NCI-H146 (cell line): ENCODE measurements around the gene SUMO2.
"Not testable (repeated sequence)": the region's sequence is repeated elsewhere in the genome, so short reads cannot be mapped to it uniquely, and the experiment has no call there.

Experiments
- DNase-seq: peaks from one replicate; lab custom pipeline; 2025; lab: John Stamatoyannopoulos, UW

SUMO2 gene

DNA sequence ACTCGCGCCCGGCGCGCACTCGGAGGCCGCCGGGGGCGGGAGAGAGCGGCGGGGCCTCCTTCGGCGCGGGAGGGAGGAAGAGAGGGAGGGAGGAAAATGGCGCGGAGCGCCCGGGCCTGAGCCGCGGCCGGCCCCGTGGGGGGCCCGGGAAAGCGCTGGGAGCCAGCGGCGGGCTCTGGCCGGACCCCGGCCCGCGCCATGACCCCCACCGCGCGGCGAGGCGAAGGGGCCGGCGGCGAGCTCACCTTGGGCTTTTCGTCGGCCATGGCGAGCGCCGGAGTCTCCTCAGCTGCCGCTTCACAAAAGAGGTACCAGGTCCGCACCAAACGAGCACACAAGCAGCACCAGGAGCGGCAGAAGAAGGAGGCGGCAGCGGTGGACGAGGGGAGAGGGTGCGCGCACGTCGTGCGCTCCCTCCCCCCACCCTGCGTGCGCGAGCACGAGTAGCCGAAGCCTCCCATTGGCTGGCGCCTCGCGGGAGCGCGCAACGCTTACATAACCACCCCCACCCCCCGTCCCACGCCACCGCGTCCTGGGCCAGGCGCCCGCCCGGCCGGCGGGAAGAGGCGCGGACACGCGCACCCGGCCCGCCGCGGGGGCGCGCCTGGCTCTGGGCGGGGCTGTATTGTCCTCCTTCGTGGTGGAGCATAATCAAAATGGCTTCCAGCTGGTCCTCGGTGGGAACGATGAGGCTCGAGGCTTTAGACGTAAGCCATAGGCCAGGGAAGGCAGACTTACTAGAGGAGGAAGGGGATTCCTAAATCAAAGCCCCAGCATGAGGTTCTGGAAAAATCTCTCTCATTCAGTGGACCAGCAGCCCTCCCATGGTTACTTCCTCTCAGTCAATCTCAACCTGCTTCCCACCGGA, at the start of gene SUMO2:
TSS of gene SUMO2 (minus strand) at position 391 of the 868 bp plus-strand sequence. CDS start at position 266, 125 bp downstream.
- peak; percentile 94 for DNase-seq

DNA sequence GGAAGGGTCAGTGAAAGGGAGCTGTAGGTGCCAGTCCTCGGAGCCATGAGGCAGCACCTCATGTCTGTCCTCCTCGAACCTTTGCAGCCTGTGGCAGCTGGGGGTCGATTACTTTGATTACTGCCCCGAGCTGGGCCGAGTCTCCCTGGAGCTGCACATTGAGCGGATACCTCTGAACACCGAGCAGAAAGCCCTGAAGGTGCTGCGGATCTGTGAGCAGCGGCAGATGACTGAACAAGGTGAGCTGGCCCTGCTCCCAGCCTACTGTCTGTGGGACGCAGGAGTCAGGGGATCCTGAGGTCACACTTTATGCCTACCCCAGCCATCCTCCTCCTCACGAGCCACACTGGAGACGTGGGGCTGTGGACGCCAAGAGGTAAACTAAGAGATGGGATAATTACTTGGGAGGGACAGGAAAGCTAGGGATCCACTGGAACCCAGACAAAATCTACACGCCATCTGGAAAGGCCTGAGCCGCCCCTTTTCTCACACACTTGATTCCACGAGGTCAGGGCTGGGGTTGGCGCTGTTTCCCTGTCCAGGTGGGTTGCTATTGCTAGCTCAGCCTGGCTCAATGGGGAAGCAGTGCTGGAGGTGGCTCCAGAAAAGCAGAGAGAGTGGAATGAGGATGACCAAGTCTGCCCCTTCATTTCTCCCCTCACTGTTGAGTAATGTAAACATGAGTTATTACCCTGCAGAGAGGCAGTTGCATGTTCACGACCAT, 49.1 kb upstream of the SUMO2 start:
- no peak for DNase-seq

DNA sequence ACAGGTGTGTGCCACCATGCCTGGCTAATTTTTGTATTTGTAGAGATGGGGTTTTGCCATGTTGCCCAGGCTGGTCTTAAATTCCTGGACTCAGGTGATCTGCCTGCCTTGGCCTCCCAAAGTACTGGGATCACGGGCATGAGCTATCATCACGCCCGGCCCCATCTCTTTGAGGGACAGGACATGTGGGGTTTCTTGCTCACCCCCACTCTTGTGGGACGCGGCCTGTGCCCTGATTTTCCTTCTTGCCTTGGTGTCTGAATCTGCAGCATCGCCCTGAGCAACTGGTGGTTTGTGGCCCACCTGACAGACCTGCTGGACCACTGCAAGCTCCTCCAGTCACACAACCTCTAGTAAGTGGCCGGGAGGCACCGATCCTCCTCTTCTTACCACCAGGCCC, 48.3 kb upstream of the SUMO2 start:
- no peak for DNase-seq

DNA sequence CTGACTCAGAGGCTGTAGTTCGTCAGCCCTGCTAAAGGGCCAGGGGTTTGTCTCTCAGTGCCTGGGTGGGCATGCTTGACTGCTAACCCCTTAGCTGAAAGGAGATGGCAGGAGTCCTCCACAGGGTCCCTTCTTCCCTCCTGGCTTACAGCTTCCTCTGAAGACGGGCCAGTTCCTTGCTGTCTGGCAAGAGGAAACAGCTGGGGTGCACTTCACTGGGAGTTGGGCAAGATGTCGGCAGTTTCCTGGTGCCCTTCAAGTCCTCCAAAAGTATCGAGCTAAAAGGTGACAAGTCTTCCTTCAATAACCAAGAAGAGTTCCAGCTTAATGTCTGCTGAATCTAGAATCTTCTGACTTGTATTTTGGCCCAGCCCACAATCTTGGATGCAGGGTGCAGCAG, 46.1 kb upstream of the SUMO2 start:
- no peak for DNase-seq

DNA sequence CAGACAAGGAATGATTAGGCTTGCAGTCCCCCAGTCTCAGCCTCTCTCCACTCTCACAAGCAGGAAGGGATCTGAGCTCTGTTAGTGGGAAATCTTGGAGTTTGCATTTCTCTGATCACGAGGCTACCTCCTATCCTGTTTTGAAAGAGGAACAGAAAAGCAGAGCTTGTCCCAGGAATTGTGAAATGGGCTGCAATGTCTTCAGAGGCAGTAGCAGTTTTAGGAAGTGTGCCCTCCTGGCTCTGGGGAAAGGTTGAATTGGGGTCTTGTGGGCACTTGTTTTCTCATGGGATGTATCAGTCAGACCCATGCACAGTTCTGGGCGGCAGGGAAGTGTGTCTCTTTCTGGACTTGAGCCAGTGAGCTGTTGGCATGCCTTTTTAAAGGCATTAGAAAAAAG, 45.5 kb upstream of the SUMO2 start:
- no peak for DNase-seq

DNA sequence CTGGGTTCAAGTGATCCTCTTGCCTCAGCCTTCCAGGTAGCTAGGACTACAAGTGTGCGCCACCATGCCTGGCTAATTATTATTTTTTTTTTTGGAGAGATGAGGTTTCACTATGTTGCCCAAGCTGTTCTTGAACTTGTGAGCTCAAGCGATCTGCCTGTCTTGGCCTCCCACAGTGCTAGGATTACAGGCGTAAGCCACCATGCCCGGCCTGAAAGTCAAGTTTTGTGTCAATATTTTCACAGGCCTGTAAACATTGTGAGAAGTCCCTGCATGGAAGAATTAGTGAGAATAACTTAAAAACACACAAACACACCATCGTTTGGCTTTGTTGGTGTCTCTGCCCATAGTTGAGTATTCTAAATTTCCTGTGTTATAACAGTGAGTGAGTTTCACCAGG, 45.0 kb upstream of the SUMO2 start:
- no peak for DNase-seq

DNA sequence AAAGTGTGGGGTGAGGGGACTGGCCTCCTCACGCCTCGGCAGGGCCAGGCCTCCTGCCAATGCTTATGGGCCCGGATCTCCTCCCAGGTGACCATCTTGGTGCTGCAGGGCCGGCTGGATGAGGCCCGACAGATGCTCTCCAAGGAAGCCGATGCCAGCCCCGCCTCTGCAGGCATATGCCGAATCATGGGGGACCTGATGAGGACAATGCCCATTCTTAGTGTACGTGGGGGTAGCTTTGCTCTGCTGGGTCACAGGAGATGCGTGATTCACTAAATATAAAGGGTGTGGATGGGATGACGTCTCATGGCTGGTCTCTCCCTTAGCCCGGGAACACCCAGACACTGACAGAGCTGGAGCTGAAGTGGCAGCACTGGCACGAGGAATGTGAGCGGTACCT, 42.3 kb upstream of the SUMO2 start:
- no peak for DNase-seq

DNA sequence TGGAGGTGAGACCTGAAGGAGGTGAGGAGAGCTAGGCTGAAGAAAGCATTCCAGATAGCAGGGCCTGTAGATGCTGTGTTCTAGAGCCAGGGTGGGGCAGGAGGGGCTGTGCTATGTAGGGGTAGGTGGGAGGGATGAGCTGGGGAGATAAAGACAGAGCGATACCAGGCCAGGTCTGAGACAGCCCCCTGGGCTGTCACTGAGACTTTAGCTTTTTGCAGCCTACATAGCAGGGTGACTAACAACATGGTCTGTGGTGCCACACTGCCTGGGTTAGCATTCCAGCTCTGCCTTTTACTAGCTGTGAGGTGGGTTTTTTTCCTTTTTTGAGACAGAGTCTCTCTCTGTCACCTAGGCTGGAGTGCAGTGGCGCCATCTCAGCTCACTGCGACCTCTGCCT, 37.1 kb upstream of the SUMO2 start:
- DNase-seq, result no peak

DNA sequence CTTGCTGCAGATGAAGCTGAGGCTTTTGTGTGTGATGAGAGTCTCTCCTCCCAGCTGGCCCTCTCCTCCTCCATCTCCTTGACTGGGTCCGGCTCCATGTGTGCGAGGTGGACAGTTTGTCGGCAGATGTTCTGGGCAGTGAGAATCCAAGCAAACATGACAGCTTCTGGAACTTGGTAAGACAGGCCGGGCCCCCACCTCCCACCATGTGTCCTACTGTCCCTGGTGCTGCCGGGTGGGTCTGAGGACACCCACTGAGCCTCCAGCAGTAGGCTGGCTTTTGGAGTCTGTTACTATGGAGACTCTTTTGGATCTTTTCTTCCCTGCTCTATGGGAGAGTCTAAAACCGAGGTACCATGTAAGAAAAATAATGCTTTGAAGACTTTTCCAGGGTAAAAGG, 35.4 kb upstream of the SUMO2 start:
- no peak for DNase-seq

DNA sequence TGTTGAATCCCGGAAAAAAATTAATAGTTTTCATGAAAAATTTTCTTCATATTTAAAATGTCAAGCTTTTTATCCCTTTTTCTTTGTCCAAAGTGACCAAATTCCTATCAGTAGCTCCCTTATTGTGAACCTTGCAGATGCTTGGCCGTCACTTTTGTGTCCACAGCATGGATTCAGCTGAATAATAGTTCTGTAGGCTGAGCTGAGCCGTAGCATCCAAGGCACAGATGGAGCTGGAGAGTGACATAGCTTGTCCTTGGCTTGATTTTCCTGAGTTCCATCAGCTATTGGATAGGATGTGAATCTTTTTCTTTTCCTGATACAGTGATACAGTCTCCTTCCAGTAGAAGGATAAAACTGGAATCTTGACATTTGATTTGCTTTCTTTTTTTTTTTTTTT, 26.3 kb upstream of the SUMO2 start:
- DNase-seq, result no peak

DNA sequence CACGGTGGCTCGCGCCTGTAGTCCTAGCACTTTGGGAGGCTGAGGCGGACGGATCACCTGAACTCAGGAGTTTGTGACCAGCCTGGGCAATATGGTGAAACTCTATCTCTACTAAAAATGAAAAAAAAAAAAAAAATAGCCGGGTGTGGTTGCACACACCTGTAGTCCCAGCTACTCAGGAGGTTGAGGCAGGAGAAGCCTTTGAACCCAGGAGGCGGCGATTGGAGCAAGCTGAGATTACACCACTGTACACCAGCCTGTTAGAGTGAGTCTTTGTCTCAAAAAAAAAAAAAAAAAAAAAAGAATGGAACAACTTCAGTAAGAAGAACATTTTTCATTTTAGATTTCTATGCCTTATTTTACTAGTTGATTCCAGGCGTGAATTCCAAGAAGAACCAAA, 25.4 kb upstream of the SUMO2 start:
- no peak for DNase-seq

DNA sequence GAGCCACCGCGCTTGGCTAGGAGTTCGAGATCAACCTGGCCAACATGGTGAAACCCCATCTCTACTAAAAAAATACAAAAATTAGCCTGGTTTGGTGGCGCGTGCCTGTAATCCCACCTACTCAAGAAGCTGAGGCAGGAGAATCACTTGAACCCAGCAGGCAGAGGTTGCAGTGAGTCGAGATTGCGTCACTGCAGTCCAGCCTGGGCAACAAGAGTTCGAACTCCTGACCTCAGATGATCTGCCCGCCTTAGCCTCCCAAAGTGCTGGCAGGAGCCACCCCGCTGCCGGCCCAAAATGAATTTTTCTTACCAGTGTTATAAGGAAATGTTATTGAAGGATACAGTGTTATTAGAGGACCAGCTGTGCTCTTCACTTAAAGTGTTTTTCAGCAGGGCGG, 25.0 kb upstream of the SUMO2 start:
- DNase-seq, result no peak

DNA sequence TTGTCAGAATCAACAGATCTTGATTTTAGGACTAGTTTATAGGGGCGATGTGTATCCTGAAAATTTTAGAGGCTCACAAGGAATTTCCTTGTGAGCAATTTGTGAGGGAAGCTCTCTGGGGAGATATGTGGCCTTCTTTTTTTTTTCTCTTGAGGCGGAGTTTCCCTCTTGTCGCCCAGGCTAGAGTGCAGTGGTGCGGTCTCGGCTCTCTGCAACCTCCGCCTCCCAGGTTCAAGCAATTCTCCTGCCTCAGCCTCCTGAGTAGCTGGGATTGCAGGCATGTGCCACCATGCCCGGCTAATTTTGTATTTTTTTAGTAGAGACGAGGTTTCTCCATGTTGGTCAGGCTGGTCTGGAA, 24.3 kb upstream of the SUMO2 start:
- DNase-seq, result not testable (repeated sequence)

DNA sequence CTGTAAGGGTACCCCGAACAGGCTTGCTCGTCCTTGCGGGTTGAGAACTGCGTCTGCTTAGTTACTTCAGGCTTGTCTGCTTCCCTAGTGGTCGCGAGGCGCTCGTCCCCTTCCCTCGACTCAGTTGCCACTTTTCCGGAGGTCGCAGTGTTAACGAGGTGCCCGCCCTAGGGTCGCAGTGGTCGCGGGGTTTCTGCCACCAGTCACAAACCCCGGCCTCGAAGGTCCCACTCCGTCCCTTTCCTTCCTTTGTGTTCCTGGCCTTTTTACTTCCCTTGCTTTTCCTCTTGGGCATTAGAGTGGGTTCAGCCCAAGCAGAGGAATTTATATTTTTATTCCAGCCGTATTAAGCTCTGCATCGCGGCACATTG, 23.0 kb upstream of the SUMO2 start:
- DNase-seq, result no peak

DNA sequence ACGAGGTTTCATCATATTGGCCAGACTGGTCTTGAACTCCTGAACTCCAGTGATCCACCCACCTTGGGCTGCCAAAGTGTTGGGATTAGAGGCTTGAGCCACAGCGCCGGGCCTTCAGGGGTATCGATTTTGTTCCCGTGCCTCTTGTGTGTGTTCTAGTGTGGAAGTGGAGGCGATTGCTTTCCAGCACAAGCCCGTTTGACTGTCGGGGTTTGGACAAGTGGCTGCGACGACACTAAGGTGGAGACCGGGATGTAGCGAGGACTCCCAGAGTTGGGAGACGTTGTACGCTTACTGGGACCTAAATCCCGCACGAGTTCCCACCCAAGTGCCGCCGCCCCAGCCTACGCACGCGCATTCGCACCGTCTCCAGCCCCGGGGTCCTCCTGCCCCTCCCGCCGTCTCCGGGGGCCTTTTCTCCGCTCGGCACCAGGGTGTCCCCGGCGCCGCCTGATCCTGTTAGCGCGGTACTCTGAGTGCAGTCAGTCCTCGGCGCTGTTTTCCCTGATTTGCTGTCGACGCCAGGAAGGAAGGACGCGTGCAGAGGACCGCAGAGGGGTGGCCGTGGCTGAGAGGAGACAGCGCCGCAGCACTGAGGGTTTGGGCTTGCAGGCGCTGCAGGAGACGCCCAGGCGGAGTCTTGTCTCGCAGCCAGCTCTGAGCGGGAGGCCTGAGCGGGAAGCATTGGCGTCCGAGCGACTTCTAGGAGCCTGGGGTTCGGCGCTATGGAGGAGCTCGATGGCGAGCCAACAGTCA, 22.5 kb upstream of the SUMO2 start, which contains the start of gene NUP85:
TSS of gene NUP85 (plus strand) at position 643 of the 756 bp plus-strand sequence. CDS start at position 726, 83 bp downstream.
- peak; percentile 97 for DNase-seq

DNA sequence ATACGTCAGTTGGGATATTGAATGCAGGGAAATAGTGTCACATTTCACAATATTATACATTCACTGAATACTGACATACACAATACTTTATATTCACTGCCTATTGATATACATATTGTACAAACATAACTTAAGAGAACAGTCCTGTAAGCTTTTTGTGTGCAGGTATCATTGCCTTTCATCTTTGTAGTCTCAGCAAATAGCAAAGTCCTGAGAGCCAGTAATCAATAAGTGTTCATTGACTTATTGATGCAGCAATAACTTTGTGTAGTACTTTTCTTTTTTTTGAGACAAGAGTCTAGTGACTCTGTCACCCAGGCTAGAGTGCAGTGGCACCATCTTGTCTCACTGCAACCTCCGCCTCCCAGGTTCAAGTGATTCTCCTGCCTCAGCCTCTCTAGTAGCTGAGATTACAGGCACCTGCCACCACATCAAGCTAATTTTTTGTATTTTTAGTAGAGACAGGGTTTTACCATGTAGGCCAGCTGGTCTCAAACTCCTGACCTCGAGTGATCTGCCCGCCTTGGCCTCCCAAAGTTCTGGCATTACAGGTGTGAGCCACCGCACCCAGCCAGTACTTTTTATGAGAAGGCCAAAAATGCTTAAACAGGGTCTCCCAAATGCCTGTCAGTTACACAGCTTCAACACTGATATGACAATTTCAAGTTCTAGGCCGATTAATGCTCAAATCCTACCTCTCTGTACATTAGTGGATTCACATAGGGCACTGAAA, 17.3 kb upstream of the SUMO2 start:
- no peak for DNase-seq

DNA sequence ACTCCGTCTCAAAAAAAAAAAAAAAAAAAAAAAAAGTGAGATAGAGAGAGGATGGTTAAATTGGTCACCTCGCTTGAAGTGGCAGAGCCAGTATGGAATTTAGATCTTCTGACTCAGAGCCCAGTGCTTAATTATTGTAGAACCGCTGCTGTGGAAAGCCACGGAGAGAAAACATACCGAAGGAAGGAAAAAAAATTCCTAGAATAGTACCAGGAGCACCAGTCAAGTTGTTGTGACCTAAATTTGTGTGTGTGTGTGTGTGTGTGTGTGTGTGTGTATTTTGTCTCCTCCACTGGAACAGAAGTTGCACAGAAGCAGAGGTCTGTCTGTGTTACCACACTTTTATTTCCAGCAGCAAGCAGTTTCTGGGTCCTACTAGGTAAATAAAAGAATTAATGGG, 12.1 kb upstream of the SUMO2 start:
- DNase-seq, result no peak

DNA sequence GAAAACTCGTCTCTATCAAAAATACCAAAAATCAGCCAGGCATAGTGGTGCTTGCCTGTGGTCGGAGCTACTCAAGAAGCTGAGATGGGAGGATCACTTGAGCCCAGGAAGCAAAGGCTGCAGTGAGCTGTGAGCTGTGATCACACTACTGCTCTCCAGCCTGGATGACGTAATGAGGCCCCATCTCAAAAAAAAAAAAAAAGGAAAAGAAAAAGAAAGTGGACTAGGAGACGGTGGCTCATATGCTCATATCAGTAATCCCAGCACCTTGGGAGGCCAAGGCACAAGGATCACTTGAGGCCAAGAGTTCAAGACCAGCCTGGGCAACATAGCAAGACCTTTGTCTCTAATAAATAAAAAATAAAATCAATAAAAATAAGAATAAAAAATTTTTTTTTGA, 8.8 kb upstream of the SUMO2 start:
- DNase-seq, result peak; percentile 8

DNA sequence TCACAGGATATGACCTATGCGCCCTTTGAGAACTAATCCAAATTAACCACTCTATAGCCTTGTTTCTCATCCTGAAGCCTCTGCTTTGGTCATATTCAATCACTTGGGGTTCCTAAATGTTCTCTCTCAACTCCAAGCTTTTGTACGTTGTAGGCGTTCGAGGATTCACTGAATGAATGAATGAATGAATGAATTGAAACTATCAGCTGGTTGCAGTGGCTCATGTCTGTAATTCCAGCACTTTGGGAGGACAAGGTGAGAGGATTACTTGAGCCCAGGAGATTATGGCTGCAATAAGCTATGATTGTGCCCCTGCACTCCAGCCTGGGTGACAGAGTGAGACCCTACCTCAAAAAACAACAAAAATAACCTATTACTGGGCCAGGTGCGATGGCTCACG, 5.9 kb upstream of the SUMO2 start:
- DNase-seq, result no peak

DNA sequence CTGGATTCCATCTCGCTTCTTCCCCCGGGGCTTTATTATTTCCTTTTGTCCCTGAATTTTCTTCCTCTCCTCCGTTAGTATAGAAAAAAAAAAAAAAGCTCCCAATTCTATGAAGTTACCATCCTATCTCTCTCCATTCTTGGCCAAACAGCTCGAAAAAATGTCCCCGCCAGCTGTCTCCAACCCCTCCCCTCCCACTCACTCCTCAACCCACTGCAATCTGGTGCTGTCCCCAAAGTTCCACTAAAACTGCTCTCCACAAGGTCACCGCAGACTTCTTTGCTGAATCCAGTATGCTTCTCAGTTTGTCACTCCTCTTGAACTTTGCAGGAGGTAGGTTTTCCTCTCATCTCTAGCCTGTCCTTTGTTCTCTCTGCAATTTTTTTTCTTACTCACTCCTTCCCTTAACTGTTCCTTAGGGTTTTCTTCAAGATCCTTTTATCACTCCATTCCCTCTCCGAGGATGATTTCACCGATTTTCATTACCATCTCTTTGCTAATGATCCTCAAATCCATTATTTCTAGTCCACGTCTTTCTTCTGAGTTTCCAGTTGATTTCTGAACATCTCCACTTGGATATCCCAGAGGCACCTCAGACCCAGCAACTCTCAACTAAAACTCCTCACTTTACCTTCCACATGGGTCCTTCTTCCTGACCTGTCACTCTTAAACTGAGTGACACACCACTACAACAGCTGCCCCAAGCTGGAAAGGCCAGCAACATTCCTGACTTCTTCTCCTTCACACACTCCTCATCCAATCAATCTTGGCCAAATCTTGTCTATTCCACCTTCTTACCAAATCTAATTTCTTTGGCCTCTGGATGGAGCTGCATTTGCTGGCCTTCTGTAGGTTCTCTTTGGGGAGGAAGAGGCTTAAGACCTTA, 1.5 kb upstream of the SUMO2 start:
- DNase-seq, result no peak

DNA sequence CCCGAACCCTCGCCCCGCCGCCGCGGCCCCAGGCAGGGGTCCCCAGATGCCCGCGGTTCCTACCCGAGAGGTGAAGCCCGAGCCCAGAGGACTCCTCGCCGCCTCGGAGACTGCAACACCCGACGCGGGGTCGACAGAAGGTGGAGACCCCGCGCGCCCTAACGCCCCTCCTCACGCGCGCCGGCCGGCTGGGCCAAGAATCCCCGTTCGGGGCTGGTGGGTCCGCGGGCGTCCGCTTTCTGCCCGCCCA, 515 bp downstream of the SUMO2 start:
- no peak for DNase-seq
